Gastrocnemius medialis (tissue), 4 donors: Measurements from ENCODE around the gene STON2. TPM values are rescaled to one million over a fixed set of nuclear protein-coding genes. Genes with fewer than 3 reads are reported as not detected.
"Not testable (repeated sequence)": the region's sequence is repeated elsewhere in the genome, so short reads cannot be mapped to it uniquely, and the experiment has no call there.

ENCODE experiments used
- ATAC-seq, 2 donors: fragments of 150-250 bp; one replicate each; pipeline ENCODE4 v1.9.1; 2016
- DNase-seq, 2 donors: peaks; one replicate each; pipeline ENCODE4 v3.0.0-alpha.2; 2019
- H3K27ac ChIP-seq, 4 donors: fragments of 200-600 bp; sonication (generic); 1 replicate in 1 of 4; 2 replicates in 3 of 4; pipeline ENCODE4 v1.5.1; 2016 to 2018; ENCODE audit warnings: mild to moderate bottlenecking in 2 of 4, moderate library complexity in 1 of 4
- H3K27me3 ChIP-seq, 3 donors: fragments of 200-600 bp; sonication (generic) in 2 of 3; 1 replicate in 1 of 3; 2 replicates in 2 of 3; pipeline versions ENCODE4 v1.5.1 to v1.6.0; 2016 to 2019; ENCODE audit warnings: mild to moderate bottlenecking in 1 of 3, moderate library complexity in 1 of 3
- H3K36me3 ChIP-seq, 2 donors: fragments of 200-600 bp; sonication (generic) in 1 of 2; one replicate each; pipeline ENCODE4 v1.5.1; 2017 to 2018
- H3K4me1 ChIP-seq, 2 donors: fragments of 200-600 bp; sonication (generic) in 1 of 2; one replicate each; pipeline ENCODE4 v1.5.1; 2016 to 2017; ENCODE audit warnings: mild to moderate bottlenecking in 2 of 2
- H3K4me3 ChIP-seq, 4 donors: fragments of 200-600 bp; sonication (generic) in 3 of 4; 1 replicate in 1 of 4; 2 replicates in 3 of 4; pipeline ENCODE4 v1.5.1; 2016 to 2019; ENCODE audit warnings: mild to moderate bottlenecking in 2 of 4
- H3K9me3 ChIP-seq, 3 donors: fragments of 200-600 bp; sonication (generic) in 2 of 3; 1 replicate in 1 of 3; 2 replicates in 2 of 3; pipeline ENCODE4 v1.5.1; 2016 to 2019
- POLR2A ChIP-seq, 2 donors: fragments of 450-650 bp; IDR thresholded peaks; one replicate each; pipeline ENCODE4 v1.6.1; 2017; ENCODE audit warnings: antibody characterized with exemption in 2 of 2, mild to moderate bottlenecking in 2 of 2, moderate library complexity in 2 of 2
- in situ Hi-C, 4 donors: fragments of 200-750 bp; cut with MboI; loops; one replicate each; pipeline versions ENCODE4 v1.15.0 to v1.8.0; 2017; ENCODE audit warnings: low sequenced_read_pairs in 4 of 4
- intact Hi-C: fragments of 100-400 bp; cut with DNase I; formaldehyde crosslinking; loops from one replicate; pipeline ENCODE4 v1.15.1; 2023; ENCODE audit warnings: low total_unique reads
- total RNA-seq, 4 donors: library from RNA; depleted of rRNA; stranded (reverse); fragments of >200 nt; gene quantifications; one replicate each; pipeline versions ENCODE4 v1.1.0 to v1.2.3, GENCODE V29; 2016
- TF ChIP-seq, protein P1 (sequence below), 5 experiments: fragments of 450-650 bp in 3 of 5; fragments of 200-600 bp in 2 of 5; sonication (generic) in 2 of 5; IDR thresholded peaks in 4 of 5; conservative IDR thresholded peaks in 1 of 5; 1 replicate in 4 of 5; 2 replicates in 1 of 5; pipeline ENCODE4 v1.5.1; 2016 to 2019; ENCODE audit warnings: antibody characterized with exemption in 5 of 5, mild to moderate bottlenecking in 3 of 5, moderate library complexity in 3 of 5

STON2 gene
- total RNA-seq, 4 donors from 2014 or later: 60.2 to 198 (median 161) TPM

DNA sequence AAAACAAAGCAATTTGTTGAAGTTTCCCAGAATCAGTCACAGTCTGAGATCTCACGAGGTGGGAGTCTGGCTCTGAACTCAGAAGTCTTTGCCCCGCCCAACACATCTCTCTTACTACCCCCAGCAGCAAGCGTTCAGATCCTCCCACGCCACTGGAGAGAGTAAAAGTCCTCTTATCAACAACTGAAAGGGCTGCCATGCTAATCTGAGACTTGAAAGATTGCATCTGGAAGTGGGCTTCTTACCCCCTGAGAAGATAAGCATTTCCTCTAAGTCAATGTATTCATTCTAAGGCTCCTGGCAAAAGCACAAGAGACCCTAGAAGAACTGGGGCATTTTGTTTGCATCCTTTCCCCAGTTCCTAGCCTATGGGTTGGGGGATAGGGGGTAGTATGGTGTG is 34.1 kb upstream of the STON2 start:
- in situ Hi-C loops: no loop called here
- Histone ChIP-seq H3K36me3 (no peaks in the 10 kb centered on the region), H3K4me3 (peak overlapping the region in 1 of 4 donors; percentile 78), H3K9me3 (no peaks in the 10 kb centered on the region), H3K27me3 (no peaks in the 10 kb centered on the region), H3K4me1 (peaks cover 43 to 44% of the 10 kb centered on the region in 2 donors), H3K27ac (peak overlapping the region in 2 of 4 donors; percentile 81 to 87)
- ATAC-seq (no peak), DNase-seq (no peak)
- intact Hi-C loops: no loop called here
- no peak for TF ChIP-seq POLR2A (IDR thresholded peaks at IDR 0.05)
- TF ChIP-seq, protein P1, sequence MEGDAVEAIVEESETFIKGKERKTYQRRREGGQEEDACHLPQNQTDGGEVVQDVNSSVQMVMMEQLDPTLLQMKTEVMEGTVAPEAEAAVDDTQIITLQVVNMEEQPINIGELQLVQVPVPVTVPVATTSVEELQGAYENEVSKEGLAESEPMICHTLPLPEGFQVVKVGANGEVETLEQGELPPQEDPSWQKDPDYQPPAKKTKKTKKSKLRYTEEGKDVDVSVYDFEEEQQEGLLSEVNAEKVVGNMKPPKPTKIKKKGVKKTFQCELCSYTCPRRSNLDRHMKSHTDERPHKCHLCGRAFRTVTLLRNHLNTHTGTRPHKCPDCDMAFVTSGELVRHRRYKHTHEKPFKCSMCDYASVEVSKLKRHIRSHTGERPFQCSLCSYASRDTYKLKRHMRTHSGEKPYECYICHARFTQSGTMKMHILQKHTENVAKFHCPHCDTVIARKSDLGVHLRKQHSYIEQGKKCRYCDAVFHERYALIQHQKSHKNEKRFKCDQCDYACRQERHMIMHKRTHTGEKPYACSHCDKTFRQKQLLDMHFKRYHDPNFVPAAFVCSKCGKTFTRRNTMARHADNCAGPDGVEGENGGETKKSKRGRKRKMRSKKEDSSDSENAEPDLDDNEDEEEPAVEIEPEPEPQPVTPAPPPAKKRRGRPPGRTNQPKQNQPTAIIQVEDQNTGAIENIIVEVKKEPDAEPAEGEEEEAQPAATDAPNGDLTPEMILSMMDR (IDR thresholded peaks at IDR 0.05 in 4 of 5, conservative IDR thresholded peaks at IDR 0.05 in 1 of 5): no peak

GRCh38 chr14:81433378-81433777 is 33.3 kb upstream of the STON2 start:
- in situ Hi-C loops (no loop called here), intact Hi-C loops (no loop called here)
- Histone ChIP-seq H3K9me3 (no peaks in the 10 kb centered on the region), H3K27me3 (no peaks in the 10 kb centered on the region), H3K27ac (peak overlapping the region in 1 of 4 donors; percentile 18), H3K4me3 (no peak overlapping the region), H3K36me3 (no peaks in the 10 kb centered on the region), H3K4me1 (peaks cover 45 to 48% of the 10 kb centered on the region in 2 donors)
- TF ChIP-seq, protein P1 (IDR thresholded peaks at IDR 0.05 in 4 of 5, conservative IDR thresholded peaks at IDR 0.05 in 1 of 5): no peak
- TF ChIP-seq POLR2A (IDR thresholded peaks at IDR 0.05): no peak
- no peak for ATAC-seq
- no peak for DNase-seq

DNA sequence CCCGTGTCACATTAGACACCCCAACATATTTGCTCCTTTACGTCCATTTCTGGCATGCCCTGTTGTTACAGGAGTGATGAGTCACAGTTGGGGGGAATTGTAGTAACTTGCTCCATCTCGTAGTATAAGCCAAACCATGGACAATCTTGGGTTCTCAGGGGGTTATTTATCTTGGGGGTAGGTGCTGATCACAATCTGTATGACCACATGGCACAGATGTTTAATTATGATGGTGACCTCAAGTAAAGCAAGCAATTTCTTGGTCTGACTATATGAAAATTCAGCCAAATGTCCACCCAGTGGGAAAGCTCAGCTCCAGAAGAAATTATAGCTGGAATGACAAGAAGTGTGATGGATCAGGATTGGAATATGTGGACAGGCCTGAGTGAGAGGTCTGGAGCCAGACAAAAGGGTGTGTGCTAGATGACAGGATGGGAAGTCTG is 32.1 kb upstream of the STON2 start:
- intact Hi-C loops: no loop called here
- Histone ChIP-seq H3K4me1 (peaks cover 53 to 56% of the 10 kb centered on the region in 2 donors), H3K27ac (peak overlapping the region in 2 of 4 donors; percentile 18 to 25), H3K4me3 (no peak overlapping the region), H3K36me3 (no peaks in the 10 kb centered on the region), H3K27me3 (no peaks in the 10 kb centered on the region), H3K9me3 (no peaks in the 10 kb centered on the region)
- TF ChIP-seq, protein P1 (IDR thresholded peaks at IDR 0.05 in 4 of 5, conservative IDR thresholded peaks at IDR 0.05 in 1 of 5): no peak
- no peak for TF ChIP-seq POLR2A (IDR thresholded peaks at IDR 0.05)
- DNase-seq (no peak), ATAC-seq (no peak)
- in situ Hi-C loops: no loop called here

DNA sequence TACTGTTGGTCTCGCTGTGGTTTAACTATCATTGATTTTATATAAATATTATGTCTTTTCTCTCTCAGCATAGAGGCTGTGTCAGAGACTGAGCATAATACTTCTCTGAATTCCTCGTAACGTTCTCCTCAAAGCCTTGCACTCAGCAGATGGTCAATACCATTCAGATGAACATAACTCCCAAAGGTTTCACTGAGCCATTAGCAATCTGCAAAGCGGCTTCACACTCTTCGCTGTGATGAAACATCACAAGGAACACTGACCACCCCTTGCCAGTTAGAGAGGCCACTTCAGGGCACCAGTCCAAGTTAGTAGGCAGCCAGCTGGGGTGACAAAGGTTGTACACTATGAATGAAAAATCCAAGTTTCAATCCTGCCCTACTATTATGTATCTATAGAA is 30.1 kb upstream of the STON2 start:
- DNase-seq (peak in 1 of 2 donors; percentile 45), ATAC-seq (peak; percentile 50 to 70)
- H3K36me3 ChIP-seq: no peaks in the 10 kb centered on the region
- intact Hi-C loops (no loop called here), in situ Hi-C loops (no loop called here)
- peaks cover 49 to 54% of the 10 kb centered on the region in 2 donors for H3K4me1 ChIP-seq
- H3K9me3 ChIP-seq: no peaks in the 10 kb centered on the region
- H3K27me3 ChIP-seq: no peaks in the 10 kb centered on the region
- TF ChIP-seq POLR2A (IDR thresholded peaks at IDR 0.05): no peak
- TF ChIP-seq, protein P1 (IDR thresholded peaks at IDR 0.05 in 4 of 5, conservative IDR thresholded peaks at IDR 0.05 in 1 of 5): no peak
- H3K27ac ChIP-seq: peak overlapping the region; percentile 36 to 62 (median 53)
- no peak overlapping the region for H3K4me3 ChIP-seq

DNA sequence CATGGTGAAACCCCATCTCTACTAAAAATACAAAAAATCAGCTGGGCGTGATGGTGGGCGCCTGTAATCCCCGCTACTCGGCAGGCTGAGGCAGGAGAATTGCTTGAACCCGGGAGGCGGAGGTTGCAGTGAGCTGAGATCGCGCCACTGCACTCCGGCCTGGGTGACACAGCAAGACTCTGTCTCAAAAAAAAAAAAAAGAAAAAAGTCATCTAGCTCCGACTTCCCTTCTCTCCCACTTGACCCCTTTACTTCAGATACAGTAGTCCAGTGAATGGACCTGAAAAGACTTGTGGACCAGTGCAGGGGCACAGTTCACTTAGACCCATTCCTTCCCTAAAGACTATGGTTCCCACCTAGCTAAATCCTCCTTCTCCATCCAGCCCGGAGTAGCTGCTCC is 29.6 kb upstream of the STON2 start:
- ATAC-seq, H3K36me3 ChIP-seq, DNase-seq, H3K27me3 ChIP-seq, H3K9me3 ChIP-seq, in situ Hi-C loops, intact Hi-C loops, H3K4me3 ChIP-seq: not testable (repeated sequence)
- H3K4me1 ChIP-seq: peaks cover 44 to 51% of the 10 kb centered on the region in 2 donors
- peak overlapping the region; percentile 36 to 62 (median 53) for H3K27ac ChIP-seq
